HG03108 (cell line): ENCODE data around the gene MTUS2.
"Not testable (repeated sequence)": the region's sequence is repeated elsewhere in the genome, so short reads cannot be mapped to it uniquely, and the experiment has no call there.

ENCODE experiments used
- ATAC-seq: cut with Tn5 transposase; IDR thresholded peaks from one replicate; pipeline ENCODE4 v1.9.1; 2021; ENCODE audit warnings: moderate library complexity; ENCODE audit not compliant: unreplicated experiment

The MTUS2 gene

GRCh38 chr13:29210676-29211075, 390.5 kb downstream of the MTUS2 start:
- ATAC-seq: no peak

GRCh38 chr13:29211162-29211561, 391.0 kb downstream of the MTUS2 start:
- ATAC-seq: not testable (repeated sequence)

- ATAC-seq: no peak
Observed at GRCh38 chr13:29222458-29222857, 402.3 kb downstream of the MTUS2 start.

- no peak for ATAC-seq
Observed at GRCh38 chr13:29224206-29224605, 404.1 kb downstream of the MTUS2 start.

GRCh38 chr13:29227576-29227975, 407.4 kb downstream of the MTUS2 start:
- ATAC-seq: no peak

GRCh38 chr13:29230299-29230845, 410.2 kb downstream of the MTUS2 start:
- no peak for ATAC-seq

- no peak for ATAC-seq
Observed at GRCh38 chr13:29239653-29240525, 419.8 kb downstream of the MTUS2 start.

- no peak for ATAC-seq
Observed at GRCh38 chr13:29254626-29255370, 434.7 kb downstream of the MTUS2 start.

- no peak for ATAC-seq
Observed at GRCh38 chr13:29255567-29255966, 435.4 kb downstream of the MTUS2 start.

GRCh38 chr13:29260684-29261083, 440.5 kb downstream of the MTUS2 start:
- no peak for ATAC-seq

- no peak for ATAC-seq
Observed at GRCh38 chr13:29266261-29266660, 446.1 kb downstream of the MTUS2 start.

- no peak for ATAC-seq
Observed at GRCh38 chr13:29266756-29267733, 446.9 kb downstream of the MTUS2 start.

- ATAC-seq: no peak
Observed at GRCh38 chr13:29270271-29270985, 450.3 kb downstream of the MTUS2 start.

- no peak for ATAC-seq
Observed at GRCh38 chr13:29271606-29272005, 451.5 kb downstream of the MTUS2 start.

- no peak for ATAC-seq
Observed at GRCh38 chr13:29279356-29280254, 459.5 kb downstream of the MTUS2 start.

- no peak for ATAC-seq
Observed at GRCh38 chr13:29281932-29282495, 461.9 kb downstream of the MTUS2 start.

- no peak for ATAC-seq
Observed at GRCh38 chr13:29284726-29285125, 464.6 kb downstream of the MTUS2 start.

GRCh38 chr13:29287237-29287636, 467.1 kb downstream of the MTUS2 start:
- no peak for ATAC-seq

GRCh38 chr13:29292045-29292444, 471.9 kb downstream of the MTUS2 start:
- no peak for ATAC-seq
